Measurements from ENCODE around the gene RARS2.

The RARS2 gene

GRCh38 chr6:87606199-87606598 lies 16.4 kb upstream of the RARS2 start:
- in situ Hi-C loops (cut with HindIII; ENCODE audit: low pct_unique_long_range_greater_than_20kb, low sequenced_read_pairs) = no loop called here
- no peak for TF ChIP-seq JUND (IDR thresholded peaks at IDR 0.05; ENCODE audit: low read depth)
- no peak for DNase-seq (ENCODE audit: low read depth in 1 of 2, low spot score in 1 of 2)

GRCh38 chr6:87600576-87600975 lies 10.8 kb upstream of the RARS2 start:
- no peak for TF ChIP-seq JUND (IDR thresholded peaks at IDR 0.05; ENCODE audit: low read depth)
- in situ Hi-C loops (cut with HindIII; ENCODE audit: low pct_unique_long_range_greater_than_20kb, low sequenced_read_pairs) = no loop called here
- no peak for DNase-seq (ENCODE audit: low read depth in 1 of 2, low spot score in 1 of 2)

DNA sequence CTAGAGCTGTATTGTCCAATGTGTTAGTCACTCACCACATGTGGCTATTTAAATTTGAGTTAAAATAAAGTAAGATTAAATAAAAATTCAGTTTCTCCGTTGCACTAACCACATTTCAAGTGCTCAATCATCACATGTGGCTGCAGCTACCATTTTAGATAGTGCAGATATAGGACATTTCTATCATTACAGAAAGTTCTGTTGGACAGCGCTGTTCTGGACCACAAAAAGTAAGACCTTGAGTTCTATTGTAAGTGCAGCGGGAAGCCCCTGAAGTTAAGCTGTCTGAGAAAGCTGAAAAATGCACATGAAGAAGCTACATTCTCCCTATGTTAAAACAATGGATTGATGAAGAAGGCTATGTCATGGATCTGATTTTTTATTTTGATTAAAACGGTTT lies 1.2 kb upstream of the RARS2 start:
- in situ Hi-C loops (cut with HindIII; ENCODE audit: low pct_unique_long_range_greater_than_20kb, low sequenced_read_pairs) = no loop called here
- TF ChIP-seq JUND (IDR thresholded peaks at IDR 0.05; ENCODE audit: low read depth) = no peak
- no peak for DNase-seq (ENCODE audit: low read depth in 1 of 2, low spot score in 1 of 2)

DNA sequence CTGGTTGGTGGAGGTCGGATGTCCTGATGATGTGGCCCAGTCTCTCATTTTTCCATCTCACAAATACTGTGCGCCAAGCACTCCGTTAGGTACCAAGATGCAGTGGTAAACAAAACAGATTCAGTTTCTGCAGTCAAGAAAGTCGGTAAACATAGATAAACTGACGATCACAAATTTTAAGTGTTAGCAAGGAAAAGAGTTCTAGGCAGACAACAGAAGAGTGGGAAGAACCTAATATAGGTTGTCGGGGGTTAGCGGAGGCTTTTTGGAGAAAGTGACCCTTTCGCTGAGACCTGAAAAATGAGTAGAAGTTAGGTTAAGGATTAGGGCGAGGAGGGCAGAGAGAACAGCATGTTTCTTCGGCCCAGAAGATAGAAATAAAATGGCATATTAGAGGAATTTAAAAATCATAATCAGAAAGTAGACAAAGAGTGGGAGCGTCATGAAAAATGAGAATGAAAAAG lies 662 bp upstream of the RARS2 start:
- no peak for TF ChIP-seq JUND (IDR thresholded peaks at IDR 0.05; ENCODE audit: low read depth)
- in situ Hi-C loops (cut with HindIII; ENCODE audit: low pct_unique_long_range_greater_than_20kb, low sequenced_read_pairs) = no loop called here
- DNase-seq (ENCODE audit: low read depth in 1 of 2, low spot score in 1 of 2) = no peak

DNA sequence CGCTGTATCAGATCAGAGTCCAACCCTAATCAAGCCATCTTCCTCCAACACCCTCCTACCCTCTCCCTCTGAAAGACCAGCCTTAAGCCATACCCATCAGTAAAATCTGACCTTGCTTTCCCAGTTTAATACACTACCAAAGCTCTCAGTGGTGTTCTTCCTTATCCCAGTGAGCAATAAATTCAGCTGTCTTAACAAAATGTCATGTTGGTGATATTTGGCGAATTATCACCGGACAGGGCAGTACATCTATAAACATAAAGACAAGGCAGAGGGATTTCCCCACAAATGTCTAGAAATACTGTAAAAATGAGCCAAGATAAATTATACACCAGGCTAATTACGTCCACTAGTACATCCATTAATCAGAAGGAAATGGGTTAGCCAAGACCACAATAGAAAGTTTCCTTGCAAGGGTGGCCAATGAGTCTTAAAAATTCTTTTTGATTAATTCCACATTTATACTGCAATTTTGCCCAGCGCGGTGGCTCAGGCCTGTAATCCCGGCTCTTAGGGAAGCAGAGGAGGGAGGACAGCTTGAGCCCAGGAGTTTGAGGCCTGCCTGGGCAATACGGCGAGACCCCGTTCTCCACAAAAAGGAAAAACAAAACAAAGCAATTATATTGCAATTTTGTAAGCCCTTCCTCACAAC lies 905 bp downstream of the RARS2 start:
- TF ChIP-seq JUND (IDR thresholded peaks at IDR 0.05; ENCODE audit: low read depth) = no peak
- in situ Hi-C loops (cut with HindIII; ENCODE audit: low pct_unique_long_range_greater_than_20kb, low sequenced_read_pairs) = no loop called here
- no peak for DNase-seq (ENCODE audit: low read depth in 1 of 2, low spot score in 1 of 2)

DNA sequence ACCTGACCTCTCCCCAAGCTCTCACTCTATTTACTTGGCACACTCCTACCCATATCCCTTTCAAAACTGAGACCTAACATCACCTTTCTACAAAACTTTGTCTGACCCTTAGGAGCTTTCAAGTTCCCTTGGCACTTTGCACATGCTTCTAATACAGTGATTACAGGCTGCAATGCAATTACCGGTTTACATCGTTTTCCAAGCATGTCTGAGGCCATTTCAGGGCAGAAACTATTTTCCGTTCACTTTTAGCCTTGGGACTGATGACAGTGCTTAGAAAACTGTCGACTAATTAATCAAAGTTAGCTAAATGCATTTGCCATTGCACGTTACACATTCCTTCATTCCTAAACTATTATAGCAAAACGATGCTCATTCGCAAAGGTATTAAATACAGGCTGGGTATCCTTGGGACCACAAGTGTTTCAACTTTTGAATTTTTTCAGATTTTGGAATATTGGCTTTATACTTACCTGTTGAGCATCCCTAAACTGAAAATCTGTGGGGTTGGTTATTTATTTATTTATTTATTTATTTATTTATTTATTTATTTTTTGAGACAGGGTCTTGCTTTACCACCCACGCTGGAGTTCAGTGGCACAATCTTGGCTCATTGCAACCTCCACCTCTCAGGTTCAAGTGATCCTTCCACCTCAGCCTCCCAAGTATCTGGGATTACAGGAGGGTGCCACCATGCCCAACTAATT lies 3.3 kb downstream of the RARS2 start:
- no peak for DNase-seq (ENCODE audit: low read depth in 1 of 2, low spot score in 1 of 2)
- in situ Hi-C loops (cut with HindIII; ENCODE audit: low pct_unique_long_range_greater_than_20kb, low sequenced_read_pairs) = no loop called here
- TF ChIP-seq JUND (IDR thresholded peaks at IDR 0.05; ENCODE audit: low read depth) = no peak

DNA sequence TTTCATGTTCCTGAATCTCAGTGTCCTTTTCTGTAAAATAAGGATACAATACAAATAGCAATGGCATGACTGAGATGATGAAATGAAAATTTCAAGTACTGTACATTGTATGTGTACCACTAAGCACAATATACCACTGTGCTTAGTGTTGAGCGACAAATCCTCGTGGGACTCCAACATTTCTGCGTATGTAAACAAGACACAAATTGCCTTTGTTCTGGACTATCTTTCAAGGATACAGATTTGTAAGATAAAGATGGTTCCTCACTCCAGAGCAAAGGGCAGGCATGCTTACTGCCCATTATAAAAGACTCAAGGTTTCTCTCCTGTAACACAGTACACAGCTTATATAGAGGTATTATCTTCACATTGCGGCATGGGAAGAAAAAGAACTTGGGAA lies 6.0 kb downstream of the RARS2 start:
- no peak for DNase-seq (ENCODE audit: low read depth in 1 of 2, low spot score in 1 of 2)
- no peak for TF ChIP-seq JUND (IDR thresholded peaks at IDR 0.05; ENCODE audit: low read depth)
- in situ Hi-C loops (cut with HindIII; ENCODE audit: low pct_unique_long_range_greater_than_20kb, low sequenced_read_pairs) = no loop called here

DNA sequence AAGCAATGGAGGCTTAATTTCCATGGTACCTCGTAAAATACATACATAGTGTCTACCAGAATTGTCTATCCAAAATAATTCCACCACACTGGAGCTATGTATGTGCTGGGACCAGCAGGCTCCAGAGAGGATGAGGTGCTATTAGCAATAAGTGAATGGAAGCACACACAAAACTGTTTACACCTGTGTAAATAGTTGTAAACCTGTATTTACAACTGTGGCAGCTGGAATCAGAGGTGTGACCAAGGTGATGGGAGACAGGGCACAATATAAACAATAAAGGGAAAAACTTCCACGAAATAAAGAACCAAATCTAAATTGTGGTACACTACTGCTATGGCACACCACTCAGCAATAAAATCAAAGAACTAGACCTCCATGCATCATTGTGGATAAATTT lies 14.4 kb downstream of the RARS2 start:
- no peak for DNase-seq (ENCODE audit: low read depth in 1 of 2, low spot score in 1 of 2)
- TF ChIP-seq JUND (IDR thresholded peaks at IDR 0.05; ENCODE audit: low read depth) = no peak
- in situ Hi-C loops (cut with HindIII; ENCODE audit: low pct_unique_long_range_greater_than_20kb, low sequenced_read_pairs) = no loop called here

DNA sequence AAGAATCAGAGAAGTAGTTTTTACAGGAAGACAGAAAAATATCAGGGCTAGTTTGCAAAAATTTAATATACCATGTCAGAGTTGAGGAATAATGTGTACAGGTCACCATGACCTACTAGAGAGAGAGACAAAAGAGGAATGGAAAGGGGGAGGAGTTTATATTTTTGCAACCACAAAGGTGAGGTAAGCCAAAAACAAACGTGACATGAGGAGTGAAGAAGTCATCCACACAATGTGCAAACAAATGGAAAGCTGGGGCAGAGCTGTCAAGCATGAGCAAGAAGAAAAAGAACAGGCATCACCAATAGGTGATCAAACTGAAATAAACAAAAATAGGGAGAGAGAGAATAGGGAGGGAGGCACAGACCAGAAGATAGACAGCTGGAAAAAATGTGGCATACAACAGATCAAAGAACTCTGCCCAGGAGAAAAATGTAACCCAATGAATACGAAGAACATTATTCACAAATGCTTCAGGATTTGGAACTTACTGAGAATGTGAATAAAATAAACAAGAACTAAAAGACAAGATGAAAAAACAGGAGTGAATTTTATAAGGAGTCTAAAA lies 15.5 kb downstream of the RARS2 start:
- peak; percentile 8 to 76 for DNase-seq (ENCODE audit: low read depth in 1 of 2, low spot score in 1 of 2)
- TF ChIP-seq JUND (IDR thresholded peaks at IDR 0.05; ENCODE audit: low read depth) = no peak
- in situ Hi-C loops (cut with HindIII; ENCODE audit: low pct_unique_long_range_greater_than_20kb, low sequenced_read_pairs) = no loop called here

GRCh38 chr6:87573307-87574024 lies 16.3 kb downstream of the RARS2 start:
- in situ Hi-C loops (cut with HindIII; ENCODE audit: low pct_unique_long_range_greater_than_20kb, low sequenced_read_pairs) = no loop called here
- TF ChIP-seq JUND (IDR thresholded peaks at IDR 0.05; ENCODE audit: low read depth) = no peak
- no peak for DNase-seq (ENCODE audit: low read depth in 1 of 2, low spot score in 1 of 2)

GRCh38 chr6:87572883-87573282 lies 16.9 kb downstream of the RARS2 start:
- DNase-seq (ENCODE audit: low read depth in 1 of 2, low spot score in 1 of 2) = no peak
- TF ChIP-seq JUND (IDR thresholded peaks at IDR 0.05; ENCODE audit: low read depth) = no peak
- in situ Hi-C loops (cut with HindIII; ENCODE audit: low pct_unique_long_range_greater_than_20kb, low sequenced_read_pairs) = no loop called here

- no peak for TF ChIP-seq JUND (IDR thresholded peaks at IDR 0.05; ENCODE audit: low read depth)
- in situ Hi-C loops (cut with HindIII; ENCODE audit: low pct_unique_long_range_greater_than_20kb, low sequenced_read_pairs) = no loop called here
- no peak for DNase-seq (ENCODE audit: low read depth in 1 of 2, low spot score in 1 of 2)
Observed at GRCh38 chr6:87572021-87572420, 17.8 kb downstream of the RARS2 start.

- no peak for TF ChIP-seq JUND (IDR thresholded peaks at IDR 0.05; ENCODE audit: low read depth)
- DNase-seq (ENCODE audit: low read depth in 1 of 2, low spot score in 1 of 2) = no peak
- in situ Hi-C loops (cut with HindIII; ENCODE audit: low pct_unique_long_range_greater_than_20kb, low sequenced_read_pairs) = no loop called here
Observed at GRCh38 chr6:87561017-87561416, 28.8 kb downstream of the RARS2 start.

All from T47D (cell line).